Cortex of kidney (tissue), 1 donor: Measurements from ENCODE around the gene MMD2.
"Not testable (repeated sequence)": the region's sequence is repeated elsewhere in the genome, so short reads cannot be mapped to it uniquely, and the experiment has no call there.

Source experiments
- DNase-seq: peaks from one replicate; lab custom pipeline; 2025; lab: John Stamatoyannopoulos, UW

The MMD2 gene

DNA sequence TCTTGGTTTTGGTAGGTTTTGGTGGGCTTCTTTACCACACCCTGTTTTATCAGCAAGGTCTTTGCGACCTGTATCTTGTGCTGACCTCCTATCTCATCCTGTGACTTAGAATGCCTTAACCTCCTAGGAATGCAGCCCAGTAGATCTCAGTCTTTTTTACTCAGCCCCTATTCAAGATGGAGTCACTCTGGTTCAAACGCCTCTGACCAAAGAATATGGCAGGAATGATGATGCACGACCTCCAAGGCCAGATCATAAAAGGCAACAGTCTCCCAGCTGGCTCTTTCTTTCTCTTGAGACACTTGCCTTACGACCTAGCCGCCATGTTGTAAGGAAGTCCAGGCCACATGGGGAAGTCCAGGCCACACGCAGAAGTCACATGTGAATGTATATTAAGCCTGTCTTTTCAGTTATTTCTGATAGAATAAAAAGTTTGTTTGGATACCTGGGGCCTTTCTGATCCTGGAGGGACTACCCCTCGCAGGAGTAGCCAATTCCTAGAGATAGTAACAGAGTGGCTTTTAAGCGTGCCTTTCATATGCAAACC is 65.0 kb downstream of the MMD2 start:
- DNase-seq = no peak

DNA sequence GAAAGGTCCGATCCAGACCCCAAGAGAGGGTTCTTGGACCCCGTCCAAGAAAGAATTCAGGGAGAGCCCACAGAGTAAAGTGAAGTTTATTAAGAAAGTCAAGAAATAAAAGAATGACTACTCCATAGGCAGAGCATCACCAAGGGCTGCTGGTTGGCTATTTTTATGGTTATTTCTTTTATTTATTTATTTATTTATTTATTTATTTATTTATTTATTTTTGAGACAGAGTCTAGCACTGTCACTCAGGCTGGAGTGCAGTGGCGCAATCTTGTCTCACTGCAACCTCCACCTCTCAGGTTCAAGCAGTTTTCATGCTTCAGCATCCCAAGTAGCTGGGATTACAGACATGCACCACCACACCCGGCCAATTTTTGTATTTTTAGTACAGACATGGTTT is 65.8 kb downstream of the MMD2 start:
- DNase-seq = not testable (repeated sequence)

DNA sequence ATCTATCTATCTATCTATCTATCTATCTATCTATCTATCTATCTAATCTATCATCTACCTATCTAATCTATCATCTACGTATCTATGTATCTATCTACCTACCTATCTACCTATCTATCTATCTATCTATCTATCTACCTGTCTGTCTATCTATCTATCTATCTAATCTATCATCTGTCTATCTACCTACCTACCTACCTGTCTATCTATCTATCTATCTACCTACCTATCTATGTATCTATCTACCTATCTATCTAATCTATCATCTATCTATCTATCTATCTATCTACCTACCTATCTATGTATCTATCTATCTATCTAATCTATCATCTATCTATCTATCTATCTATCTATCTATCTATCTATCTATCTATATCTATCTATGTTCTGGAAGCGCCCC is 67.5 kb downstream of the MMD2 start:
- DNase-seq = not testable (repeated sequence)

DNA sequence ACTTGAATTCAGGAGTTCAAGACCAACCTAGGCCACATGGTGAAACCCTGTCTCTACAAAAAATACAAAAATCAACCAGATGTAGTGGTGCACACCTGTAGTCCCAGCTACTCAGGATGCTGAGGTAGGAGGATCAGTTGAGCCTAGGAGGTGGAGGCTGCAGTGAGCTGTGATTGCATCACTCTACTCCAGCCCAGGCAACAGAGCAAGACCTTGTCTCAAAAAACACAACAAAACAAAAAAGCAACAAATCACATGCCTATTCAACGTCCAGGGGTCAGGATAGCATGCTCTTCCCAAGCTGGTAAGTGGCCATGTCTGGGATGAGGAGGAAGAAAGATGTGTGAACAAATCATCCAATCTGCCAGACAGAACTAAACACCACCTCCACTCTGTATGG is 69.3 kb downstream of the MMD2 start:
- no peak for DNase-seq

DNA sequence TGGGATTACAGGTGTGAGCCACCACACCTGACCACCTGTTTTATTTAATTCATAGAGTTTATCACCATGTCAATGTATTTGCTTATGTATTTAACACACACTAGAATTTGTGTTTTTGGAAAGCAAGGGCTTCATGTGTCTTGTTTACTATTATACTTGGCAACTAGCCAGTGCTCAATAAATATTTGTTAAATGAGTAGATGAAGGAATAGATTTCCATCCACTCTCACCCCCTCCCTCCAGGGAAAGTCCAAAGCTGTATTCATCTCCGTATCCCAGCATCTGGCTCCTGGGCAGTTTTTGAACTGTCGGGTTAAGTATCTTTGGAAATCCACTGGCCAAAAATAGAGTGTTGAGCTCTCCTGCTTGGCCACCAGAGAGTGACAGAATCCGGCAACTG is 70.8 kb downstream of the MMD2 start:
- no peak for DNase-seq

DNA sequence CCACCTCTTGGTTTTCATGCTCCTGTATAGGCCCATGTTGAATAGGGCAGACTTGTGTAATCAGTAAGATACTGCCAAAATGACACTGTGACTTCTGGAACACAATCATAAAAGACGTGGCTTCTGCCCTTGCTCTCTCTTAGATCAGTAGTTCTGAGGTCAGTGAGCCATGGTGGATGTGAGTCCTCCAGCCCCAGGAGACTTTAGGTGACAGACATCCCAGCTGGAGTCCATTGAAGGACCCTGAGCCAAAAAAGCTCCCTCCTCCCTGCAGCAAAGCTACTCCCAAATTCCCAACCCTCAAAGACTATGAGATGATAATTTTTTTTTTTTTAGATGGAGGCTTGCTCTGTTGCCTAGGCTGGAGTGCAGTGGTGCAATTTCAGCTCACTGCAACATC is 72.3 kb downstream of the MMD2 start:
- DNase-seq = no peak

DNA sequence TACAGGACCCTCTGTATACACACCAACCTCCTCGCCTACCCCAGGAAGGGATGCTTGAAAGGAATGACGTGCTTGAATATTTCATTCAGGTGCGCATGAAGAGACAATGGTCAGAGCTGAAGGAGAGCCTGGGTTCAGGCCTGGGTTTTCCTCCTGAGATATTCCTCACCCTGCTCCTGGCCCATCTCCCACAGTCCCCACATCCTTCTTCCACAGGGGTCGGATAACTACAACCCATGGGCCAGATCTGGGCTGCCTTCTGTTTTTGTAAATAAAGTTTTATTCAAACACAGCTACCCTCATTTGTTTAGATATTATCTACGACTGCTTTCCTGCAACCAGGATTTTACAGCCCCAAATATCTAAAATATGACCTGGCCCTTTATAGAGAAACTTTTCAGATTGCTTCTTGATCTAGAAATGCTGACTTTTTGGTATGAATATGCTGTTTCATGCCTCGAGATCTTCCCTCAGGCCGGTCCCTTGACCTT is 73.6 kb downstream of the MMD2 start:
- DNase-seq = no peak

DNA sequence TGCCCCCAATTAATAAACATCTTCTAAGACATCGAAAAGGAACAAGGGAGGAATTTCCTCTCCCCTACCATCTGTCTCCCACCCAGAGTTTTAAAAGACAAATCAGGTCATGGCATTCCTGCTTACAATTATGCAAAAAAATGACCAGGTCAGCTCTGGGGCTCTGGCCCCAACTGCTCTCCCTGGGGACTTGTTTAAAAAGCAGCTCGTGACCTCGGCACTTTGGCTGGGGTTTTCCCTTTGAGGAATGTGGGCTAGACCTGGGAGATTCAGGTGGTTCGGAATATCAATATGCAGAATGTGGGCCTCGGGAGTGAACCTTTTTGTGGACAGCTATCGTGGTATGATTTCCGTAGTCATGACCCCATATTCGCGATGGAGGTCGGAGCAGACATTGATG is 74.8 kb downstream of the MMD2 start:
- DNase-seq = no peak

DNA sequence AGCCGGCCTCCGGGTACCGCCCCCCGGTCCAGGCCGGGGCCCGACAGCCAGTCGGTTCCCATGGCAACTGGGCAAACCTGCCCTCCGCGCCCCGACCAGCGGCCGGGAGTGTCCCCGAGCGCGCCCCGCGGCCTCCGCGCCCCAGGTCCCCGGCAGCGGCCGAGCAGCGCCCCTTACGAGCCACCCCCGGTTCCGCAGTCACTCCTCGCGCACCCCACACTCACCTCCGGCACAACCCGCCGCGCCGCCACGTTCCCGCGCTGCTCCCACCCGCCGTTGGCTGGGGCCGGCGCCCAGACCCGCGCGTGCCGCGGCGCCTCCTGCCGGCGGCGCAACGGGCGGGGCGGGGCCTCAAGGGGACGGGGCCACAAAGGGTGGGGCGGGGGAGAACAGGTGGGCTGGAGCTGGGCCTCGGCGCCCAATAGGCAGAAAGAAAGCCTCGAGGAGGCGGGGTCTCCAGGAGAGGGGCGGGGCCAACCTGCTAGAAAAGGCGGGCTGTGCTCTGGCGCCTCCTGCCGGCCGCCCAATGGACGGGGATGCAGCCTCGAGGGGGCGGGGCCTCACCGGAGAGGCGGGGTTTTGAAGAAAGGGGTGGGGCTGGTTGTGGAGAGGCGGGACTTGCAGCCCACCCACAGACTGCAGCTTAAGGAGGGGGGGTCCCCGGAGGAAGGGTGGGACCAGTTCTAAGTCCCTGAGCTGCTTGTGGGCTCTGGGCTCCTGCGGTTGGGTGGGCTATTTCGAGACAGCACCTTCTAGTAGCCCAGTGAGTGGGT is 75.4 kb downstream of the MMD2 start, which contains the start of gene RADIL:
RADIL (minus strand) TSS at position 345 of the 773 bp plus-strand sequence. CDS start 5,577 bp downstream, outside the sequence.
- no peak for DNase-seq

DNA sequence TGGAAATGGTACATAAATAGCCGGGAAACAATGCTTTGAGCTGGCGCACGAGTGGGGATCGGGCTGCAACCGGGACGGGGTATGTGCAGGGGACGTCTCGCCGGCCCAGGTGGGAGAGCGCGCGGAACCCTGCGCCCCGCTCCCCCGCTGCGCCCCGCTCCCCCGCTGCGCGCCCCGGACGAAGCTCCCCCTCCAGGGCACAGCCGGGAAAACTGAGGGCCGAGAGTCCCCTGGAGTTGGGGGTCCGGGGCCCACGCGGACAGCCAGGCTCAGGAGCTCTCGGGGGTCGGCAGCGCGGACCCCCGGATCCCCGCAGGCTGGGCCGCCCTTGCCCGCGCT is 76.0 kb downstream of the MMD2 start:
- no peak for DNase-seq

DNA sequence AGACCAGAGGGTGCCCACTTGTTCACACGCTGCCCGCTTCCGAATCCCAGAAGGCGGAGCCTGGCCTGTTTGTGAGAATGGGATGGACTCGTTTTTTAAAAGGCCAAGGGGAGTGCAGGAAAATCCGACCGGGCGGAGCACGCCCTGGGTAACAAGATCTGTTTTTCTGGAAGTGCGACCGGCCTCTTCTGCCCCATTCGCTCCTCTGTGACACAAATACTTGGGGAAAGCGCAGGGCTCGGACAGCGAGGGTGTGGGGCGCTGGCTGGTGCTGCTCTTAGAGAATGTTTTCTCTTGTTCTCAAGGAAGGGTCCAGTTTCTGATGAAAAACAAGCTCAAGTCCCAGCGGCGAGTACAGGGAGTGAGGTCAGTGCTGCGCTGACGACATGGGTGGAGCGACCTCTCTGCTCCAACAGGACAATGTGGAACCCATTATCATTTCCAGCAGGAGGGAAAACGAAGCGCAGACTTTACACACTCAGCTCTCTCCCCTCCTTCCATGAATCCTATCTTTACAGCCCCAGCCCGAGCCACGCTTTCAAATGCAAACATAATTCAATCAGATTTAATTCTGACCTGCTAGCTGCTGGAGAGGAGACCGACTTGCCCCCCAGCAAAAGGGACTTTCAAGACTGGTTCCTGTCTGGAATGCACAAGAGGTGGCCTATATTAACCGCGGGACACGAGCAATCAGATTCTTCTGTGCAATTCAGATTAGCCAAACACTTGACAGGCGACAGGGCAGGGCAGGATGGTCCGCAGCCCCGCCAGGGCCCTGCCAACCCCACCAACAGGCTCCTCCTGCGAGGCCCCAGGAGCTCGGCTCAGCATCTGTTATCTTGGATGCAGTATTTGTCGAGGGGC is 76.6 kb downstream of the MMD2 start:
- no peak for DNase-seq

DNA sequence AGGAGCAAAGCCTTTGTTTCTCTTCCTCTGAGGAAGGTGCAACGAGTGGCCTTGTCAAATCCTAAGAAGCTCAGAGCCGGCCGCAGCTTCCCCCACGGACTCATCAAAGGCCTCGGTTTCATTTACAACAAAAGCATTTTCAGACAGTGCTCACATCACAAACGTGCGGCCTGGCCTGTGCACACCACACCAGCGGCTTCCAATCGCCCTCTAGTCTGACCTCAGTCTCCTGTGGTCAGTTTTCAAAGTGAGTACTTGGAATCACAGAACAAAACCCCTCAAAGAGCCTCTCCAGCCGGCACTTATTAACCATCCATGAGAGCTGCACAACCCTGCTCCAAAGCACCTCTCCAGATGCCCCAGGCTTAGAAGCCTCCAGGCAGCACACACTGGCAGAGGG is 78.8 kb downstream of the MMD2 start:
- no peak for DNase-seq

DNA sequence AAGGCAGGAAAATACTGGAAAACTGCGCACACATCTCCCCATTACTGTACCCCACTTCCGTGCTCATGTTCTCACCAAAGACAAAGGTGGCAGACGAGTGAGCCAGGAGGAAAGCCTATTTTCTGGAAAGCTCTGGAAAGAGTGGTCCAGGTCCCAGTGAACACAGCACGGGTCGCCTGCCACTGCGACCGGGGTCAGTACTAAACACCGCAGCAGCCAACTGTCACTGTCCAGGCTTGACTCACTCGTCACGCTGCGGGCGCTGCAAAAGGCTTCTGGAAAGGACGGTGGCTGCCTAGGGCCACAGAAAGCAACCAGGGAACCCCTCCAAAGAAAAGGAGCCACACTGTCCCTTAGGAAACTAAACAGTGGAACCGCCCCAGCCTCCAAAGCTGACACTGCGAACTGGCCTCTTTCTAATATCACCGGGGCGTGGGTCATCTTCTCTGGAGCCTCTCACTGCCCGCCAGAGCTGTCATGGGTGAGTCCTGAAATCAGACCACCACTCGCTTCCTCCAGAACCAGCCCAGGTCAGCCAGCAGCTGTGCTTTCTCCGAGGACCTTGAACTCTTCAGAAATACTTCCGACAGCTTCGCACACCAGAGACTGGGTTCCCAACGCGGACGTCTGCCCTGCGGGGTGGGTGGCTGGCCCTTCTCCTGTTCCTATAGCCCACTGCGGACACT is 79.4 kb downstream of the MMD2 start:
- no peak for DNase-seq

DNA sequence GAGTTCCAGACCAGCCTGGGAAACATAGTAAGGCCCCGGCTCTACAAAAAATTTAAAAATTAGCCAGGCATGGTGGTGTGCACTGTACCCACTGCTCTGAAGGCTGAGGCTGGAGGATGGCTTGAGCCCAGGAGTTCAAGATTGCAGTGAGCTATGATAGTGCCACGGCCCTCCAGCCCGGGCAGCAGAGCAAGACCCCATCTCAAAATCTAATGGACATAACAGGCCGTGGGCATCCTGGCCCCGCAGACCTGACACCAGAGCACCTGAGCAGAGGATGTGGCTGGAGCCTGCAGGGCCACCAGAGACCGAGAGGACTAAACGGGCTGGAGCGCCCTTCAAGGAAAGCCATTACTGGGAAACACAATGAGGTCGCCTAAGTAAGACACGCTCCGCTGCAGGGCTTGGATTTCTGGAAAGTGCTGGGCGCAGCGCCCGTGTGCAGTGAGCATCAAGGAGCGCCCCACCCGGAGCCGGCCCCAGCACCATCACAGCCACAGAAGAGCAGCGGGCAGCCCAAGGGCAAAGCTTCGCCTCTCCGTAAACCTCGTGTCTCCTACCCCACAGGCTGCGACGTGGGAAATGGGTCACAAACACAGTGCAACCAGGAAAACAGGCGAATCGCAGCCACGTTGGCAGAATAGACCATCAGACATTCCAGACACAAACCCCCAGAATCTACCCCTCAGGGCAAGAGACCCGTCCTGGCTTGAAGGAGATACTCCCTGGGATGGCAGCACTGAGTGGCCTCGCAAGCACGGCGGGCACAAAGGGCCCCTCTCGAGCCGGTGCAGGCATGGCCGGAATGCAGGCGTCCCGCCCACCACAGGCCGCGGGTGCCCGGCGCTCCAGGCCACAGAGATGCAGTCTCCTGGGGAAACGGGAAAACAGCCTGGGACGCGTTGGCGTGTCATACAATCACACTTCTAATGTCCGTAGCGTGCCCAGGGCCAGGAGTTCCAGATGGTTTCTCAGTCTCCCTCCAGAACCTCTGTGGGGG is 80.4 kb downstream of the MMD2 start:
- DNase-seq = no peak

DNA sequence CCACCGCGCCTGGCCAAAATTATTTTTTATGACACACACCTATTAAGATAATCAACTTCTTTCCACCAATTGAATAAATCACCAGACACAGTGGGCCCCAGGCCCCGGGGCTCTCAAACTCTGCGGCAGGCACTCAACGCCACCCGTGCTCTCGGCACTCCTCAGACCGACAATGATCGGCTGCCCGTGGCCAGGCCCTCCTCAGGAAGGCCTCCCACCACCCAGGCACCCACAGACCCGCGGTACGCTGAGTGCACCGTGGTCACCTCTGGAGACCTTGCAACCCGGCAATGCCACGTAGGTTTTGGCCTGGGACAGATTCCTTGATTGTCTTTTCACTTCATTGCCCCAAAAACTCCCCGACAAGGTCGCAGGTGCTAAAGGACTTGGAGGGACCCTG is 82.4 kb downstream of the MMD2 start:
- no peak for DNase-seq

DNA sequence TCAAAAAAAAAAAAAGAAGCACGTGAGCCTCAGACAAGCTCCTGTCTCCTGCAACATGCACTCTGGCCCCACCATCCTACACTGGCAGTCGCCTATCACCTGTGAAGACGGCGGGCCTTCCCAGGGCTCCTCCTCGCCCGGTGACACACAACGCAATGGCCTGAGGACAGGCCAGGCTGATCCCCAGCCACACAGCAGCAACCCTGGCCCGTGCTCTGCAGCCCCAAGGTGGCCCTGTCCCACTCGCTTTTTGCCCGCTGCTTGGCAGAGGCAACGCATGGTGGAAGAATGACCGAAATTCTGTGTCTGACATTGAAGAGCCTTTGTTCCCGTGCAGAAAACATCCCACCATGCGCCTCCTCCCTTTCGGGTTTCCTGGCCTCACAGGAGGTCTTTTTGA is 83.6 kb downstream of the MMD2 start:
- no peak for DNase-seq

DNA sequence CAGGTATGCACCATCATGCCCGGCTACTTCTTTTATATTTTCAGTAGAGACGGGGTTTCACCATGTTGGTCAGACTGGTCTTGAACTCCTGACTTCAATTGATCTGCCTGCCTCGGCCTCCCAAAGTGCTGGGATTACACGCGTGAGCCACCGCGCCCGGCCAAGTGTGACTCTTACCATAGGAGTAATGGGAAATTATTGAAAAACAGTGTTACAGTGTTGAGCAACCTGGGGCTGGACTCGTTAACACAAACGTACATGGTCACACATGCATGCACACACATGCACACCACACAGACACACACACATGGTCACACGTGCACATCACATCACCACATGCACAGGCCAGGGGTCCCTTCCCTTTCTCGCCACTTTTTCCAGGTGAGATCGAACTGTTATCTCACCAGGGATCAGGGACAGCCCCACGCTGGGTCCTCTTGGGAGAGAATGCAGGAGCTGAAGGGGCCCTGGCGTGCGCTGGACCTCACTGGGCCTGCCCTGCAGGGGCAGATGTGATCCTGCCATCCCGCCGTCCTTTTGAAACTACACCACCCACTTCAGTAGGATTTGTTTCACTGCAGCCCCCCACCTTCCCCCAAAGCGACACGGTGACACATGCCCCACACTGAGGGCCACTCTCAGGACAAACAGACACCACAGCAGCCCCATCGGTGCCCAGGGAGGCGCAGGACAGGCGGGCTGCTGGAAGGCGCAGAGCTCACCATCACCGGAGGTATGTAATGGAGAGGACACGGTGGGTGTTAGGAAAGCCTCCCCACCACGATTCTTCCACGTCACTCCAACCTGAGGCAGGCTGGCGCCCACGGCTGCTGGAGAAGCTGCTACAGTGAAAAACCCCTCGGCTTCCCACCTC is 85.7 kb downstream of the MMD2 start:
- no peak for DNase-seq

DNA sequence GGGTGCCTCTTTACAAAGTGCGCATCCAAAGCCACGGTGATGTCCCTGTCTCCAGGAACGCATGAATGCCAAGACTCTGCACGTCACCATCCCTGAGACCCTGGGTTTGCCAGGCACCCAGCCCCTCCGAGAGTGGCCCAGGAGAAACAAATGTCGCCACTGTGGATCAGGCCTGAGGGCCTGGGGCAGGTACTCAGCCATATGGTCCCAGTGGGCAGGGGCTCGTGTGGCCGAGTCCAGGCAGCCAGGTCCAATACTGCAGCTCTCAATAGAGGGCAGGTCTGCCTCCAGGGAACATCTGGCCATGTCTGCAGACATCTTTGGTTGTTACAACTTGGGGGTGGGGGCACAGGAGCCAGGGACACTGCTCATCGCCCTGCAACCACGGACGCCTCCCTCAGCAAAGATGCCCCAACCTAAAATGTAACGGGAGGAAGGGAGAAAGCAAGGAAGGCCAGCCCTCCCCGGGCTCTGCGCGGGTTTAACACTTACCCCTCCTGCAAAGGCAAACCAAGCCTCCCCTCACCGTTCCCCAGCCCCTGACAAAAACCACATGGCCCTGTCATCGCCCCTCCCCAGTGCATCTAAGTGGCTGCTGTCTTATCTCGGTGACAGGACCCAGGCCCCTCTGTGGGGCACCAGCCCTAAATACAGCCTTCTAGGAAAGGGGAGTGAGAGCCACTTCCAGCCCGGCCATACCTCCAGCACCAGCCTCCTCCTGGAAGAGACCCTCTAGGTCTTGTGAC is 86.9 kb downstream of the MMD2 start:
- no peak for DNase-seq

DNA sequence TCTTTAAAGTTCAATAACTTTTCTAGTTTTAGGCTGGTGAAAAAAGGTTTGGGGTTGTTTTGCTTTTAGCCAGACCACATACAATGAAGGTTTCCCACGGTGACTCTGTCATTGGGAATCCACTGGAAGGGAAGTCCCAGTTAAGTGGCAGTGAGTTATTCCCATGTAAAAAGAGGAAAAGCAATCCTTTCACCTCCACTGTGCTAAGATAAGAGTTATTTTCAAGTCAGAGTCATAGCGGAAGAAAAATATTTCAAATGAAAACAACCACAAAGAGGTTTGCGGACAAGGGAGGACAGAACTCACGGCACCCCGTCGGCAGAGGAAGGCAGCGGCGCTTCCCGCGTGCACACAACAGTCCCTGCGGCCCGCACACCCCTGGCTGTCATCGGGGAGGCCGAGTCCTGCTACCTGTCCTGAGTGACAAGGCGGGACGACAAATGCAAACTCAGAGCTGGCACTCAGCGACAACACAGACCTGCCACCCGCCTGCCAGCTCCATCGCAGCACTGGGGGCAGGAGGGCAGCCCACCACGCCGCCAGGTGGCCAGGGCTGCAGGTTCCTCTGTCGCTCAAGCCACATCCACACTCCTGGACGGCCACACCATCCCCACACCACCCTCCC is 87.8 kb downstream of the MMD2 start:
- no peak for DNase-seq
